IMR-90 (cell line): ENCODE data around the gene ABTB2. TPM values are rescaled to one million over a fixed set of nuclear protein-coding genes. Genes with fewer than 3 reads are reported as not detected.

Experiments used
- ATAC-seq: fragments of 200-7000 bp; cut with Tn5 transposase; 2 replicates; pipeline ENCODE4 v1.9.1; 2020; ENCODE audit warnings: low read depth, mild to moderate bottlenecking, moderate library complexity
- BruUV-seq: library from RNA; stranded (reverse); fragments of 400-500 nt; replicated peaks from 2 replicates; lab custom pipeline; 2021; lab: Mats Ljungman, UMichigan
- CTCF ChIA-PET: fragments of 300-600 bp; formaldehyde crosslinking; extraction: SDS; loops from one replicate; lab custom pipeline; 2021; ENCODE audit warnings: antibody characterized with exemption; lab: Yijun Ruan, JAX
- POLR2A ChIA-PET: fragments of 300-600 bp; sonication (Branson Sonifier 250); formaldehyde crosslinking; loops from one replicate; lab custom pipeline; 2022; ENCODE audit warnings: antibody characterized with exemption; ENCODE audit not compliant: unreplicated experiment; lab: Charles Lee
- DNase-seq: peaks from one replicate; pipeline ENCODE4 v3.0.0; 2013
- H2AFZ ChIP-seq: replicated peaks from 2 replicates; pipeline ENCODE3; 2013; ENCODE audit warnings: low read length, mild to moderate bottlenecking; ENCODE audit not compliant: poor library complexity
- H2AK5ac ChIP-seq: 2 replicates; pipeline ENCODE4 v1.6.1; 2013; ENCODE audit warnings: low read depth, low read length, inconsistent platforms
- H2AK9ac ChIP-seq: replicated peaks from 2 replicates; pipeline ENCODE3; 2013; ENCODE audit warnings: mild to moderate bottlenecking, low read depth, low read length, moderate library complexity; ENCODE audit not compliant: poor library complexity
- H2BK120ac ChIP-seq: 2 replicates; pipeline ENCODE4 v1.6.1; 2013; ENCODE audit warnings: low read depth, low read length, inconsistent platforms
- H2BK15ac ChIP-seq: 3 replicates; pipeline ENCODE4 v1.6.1; 2013; ENCODE audit warnings: low read depth, low read length, inconsistent platforms
- H2BK20ac ChIP-seq: 2 replicates; pipeline ENCODE4 v1.6.1; 2013; ENCODE audit warnings: low read depth, mild to moderate bottlenecking, inconsistent platforms, low read length, moderate library complexity
- H2BK5ac ChIP-seq: 2 replicates; pipeline ENCODE4 v1.6.1; 2013; ENCODE audit warnings: mild to moderate bottlenecking, low read depth, low read length, inconsistent platforms; ENCODE audit not compliant: poor library complexity, severe bottlenecking
- H3K14ac ChIP-seq: replicated peaks from 2 replicates; pipeline ENCODE4 v1.6.1; 2013; ENCODE audit warnings: low read depth, low read length, inconsistent platforms
- H3K18ac ChIP-seq: 2 replicates; pipeline ENCODE4 v1.6.1; 2013; ENCODE audit warnings: low read depth, low read length, control low read depth
- H3K23ac ChIP-seq: 2 replicates; pipeline ENCODE4 v1.6.1; 2013; ENCODE audit warnings: low read depth, low read length, inconsistent platforms
- H3K27ac ChIP-seq: 2 replicates; pipeline ENCODE4 v1.5.1; 2013; ENCODE audit warnings: mild to moderate bottlenecking, control low read depth, low read length; ENCODE audit not compliant: insufficient read depth
- H3K27me3 ChIP-seq: 2 replicates; pipeline ENCODE4 v1.6.1; 2013; ENCODE audit warnings: low read length; ENCODE audit not compliant: control insufficient read depth, insufficient read depth
- H3K36me3 ChIP-seq: 2 replicates; pipeline ENCODE4 v1.6.1; 2013; ENCODE audit warnings: low read length, mixed read lengths; ENCODE audit not compliant: control insufficient read depth, insufficient read depth
- H3K4ac ChIP-seq: 2 replicates; pipeline ENCODE4 v1.6.1; 2013; ENCODE audit warnings: low read depth, low read length, inconsistent platforms
- H3K4me1 ChIP-seq: 2 replicates; pipeline ENCODE4 v1.6.1; 2013; ENCODE audit warnings: low read length, mixed read lengths; ENCODE audit not compliant: control insufficient read depth, insufficient read depth
- H3K4me2 ChIP-seq: 2 replicates; pipeline ENCODE4 v1.6.1; 2013; ENCODE audit warnings: low read depth, mild to moderate bottlenecking, control low read depth, low read length, moderate library complexity
- H3K4me3 ChIP-seq: 2 replicates; pipeline ENCODE4 v1.5.1; 2013; ENCODE audit warnings: low read depth, mild to moderate bottlenecking, control low read depth, low read length, moderate library complexity; ENCODE audit not compliant: insufficient read depth
- H3K56ac ChIP-seq: 2 replicates; pipeline ENCODE4 v1.6.1; 2013; ENCODE audit warnings: low read length, inconsistent platforms; ENCODE audit not compliant: insufficient read depth; ENCODE audit errors: extremely low read depth
- H3K79me1 ChIP-seq, 2 experiments: 2 replicates each; pipeline ENCODE4 v1.6.1; 2013; ENCODE audit warnings: low read length in 2 of 2, inconsistent platforms in 1 of 2, low read depth in 1 of 2
- H3K9ac ChIP-seq: 2 replicates; pipeline ENCODE4 v1.6.1; 2013; ENCODE audit warnings: low read depth, low read length, control low read depth
- H3K9me1 ChIP-seq: 2 replicates; pipeline ENCODE4 v1.6.1; 2013; ENCODE audit warnings: low read length, inconsistent platforms; ENCODE audit not compliant: insufficient read depth
- H3K9me3 ChIP-seq: 2 replicates; pipeline ENCODE4 v1.6.1; 2013; ENCODE audit warnings: low read length; ENCODE audit not compliant: control insufficient read depth, insufficient read depth
- H4K20me1 ChIP-seq: 2 replicates; pipeline ENCODE4 v1.6.1; 2013; ENCODE audit warnings: low read length, inconsistent platforms; ENCODE audit not compliant: insufficient read depth
- H4K5ac ChIP-seq: 2 replicates; pipeline ENCODE4 v1.6.1; 2013; ENCODE audit warnings: mild to moderate bottlenecking, low read depth, low read length, control low read depth
- H4K8ac ChIP-seq, 2 experiments: 2 replicates each; pipeline ENCODE4 v1.6.1; 2013; ENCODE audit warnings: low read depth in 2 of 2, low read length in 2 of 2, control low read depth in 1 of 2, inconsistent platforms in 1 of 2
- H4K91ac ChIP-seq: 2 replicates; pipeline ENCODE4 v1.6.1; 2013; ENCODE audit warnings: low read depth, low read length, inconsistent platforms; ENCODE audit not compliant: insufficient read depth
- BHLHE40 ChIP-seq: fragments of 150-350 bp; IDR thresholded peaks from 2 replicates; pipeline ENCODE4 v1.6.1; 2016; ENCODE audit warnings: mild to moderate bottlenecking, low read depth, low read length
- CEBPB ChIP-seq: IDR thresholded peaks from 2 replicates; pipeline ENCODE4 v1.6.1; 2012; ENCODE audit warnings: low read depth, low read length, improper control_type of control experiment
- CHD1 ChIP-seq: IDR thresholded peaks from 2 replicates; pipeline ENCODE4 v1.6.1; 2012; ENCODE audit warnings: low read depth, low read length, improper control_type of control experiment
- FOS ChIP-seq: fragments of 150-350 bp; IDR thresholded peaks from 2 replicates; pipeline ENCODE4 v1.6.1; 2016; ENCODE audit warnings: low read depth, low read length
- MAFK ChIP-seq: IDR thresholded peaks from 2 replicates; pipeline ENCODE4 v1.6.1; 2012; ENCODE audit warnings: low read depth, low read length, improper control_type of control experiment
- MXI1 ChIP-seq: IDR thresholded peaks from 2 replicates; pipeline ENCODE4 v1.6.1; 2012; ENCODE audit warnings: low read depth, mild to moderate bottlenecking, low read length, moderate library complexity, borderline replicate concordance
- NFE2L2 ChIP-seq: fragments of 150-350 bp; IDR thresholded peaks from 2 replicates; pipeline ENCODE4 v1.6.1; 2016; ENCODE audit warnings: low read depth, mild to moderate bottlenecking, low read length
- POLR2A ChIP-seq: IDR thresholded peaks from 2 replicates; pipeline ENCODE4 v1.6.1; 2012; ENCODE audit warnings: mild to moderate bottlenecking, low read depth, low read length
- RAD21 ChIP-seq: IDR thresholded peaks from 2 replicates; pipeline ENCODE4 v1.6.1; 2012; ENCODE audit warnings: low read length, improper control_type of control experiment
- RCOR1 ChIP-seq: IDR thresholded peaks from 2 replicates; pipeline ENCODE4 v1.6.1; 2012; ENCODE audit warnings: mild to moderate bottlenecking, low read length, improper control_type of control experiment; ENCODE audit not compliant: insufficient replicate concordance
- RFX5 ChIP-seq: IDR thresholded peaks from 2 replicates; pipeline ENCODE4 v1.8.0; 2012; ENCODE audit warnings: low read depth, mild to moderate bottlenecking, low read length, moderate library complexity
- SMC3 ChIP-seq: fragments of 150-350 bp; IDR thresholded peaks from 2 replicates; pipeline ENCODE4 v1.6.1; 2016; ENCODE audit warnings: low read depth, mild to moderate bottlenecking, antibody characterized with exemption, low read length, moderate library complexity
- WGBS, 2 experiments: methylation state at CpG; one replicate each; pipeline versions ENCODE4 v1.1.5 to v1.1.7; 2013; ENCODE audit warnings: missing lambda C conversion rate in 2 of 2; ENCODE audit not compliant: insufficient read length in 1 of 2; ENCODE audit errors: extremely low coverage in 2 of 2; 5-methylcytosine and 5-hydroxymethylcytosine counted together
- dilution Hi-C: fragments of 300-500 bp; cut with HindIII; formaldehyde crosslinking; loops from one replicate; pipeline ENCODE4 v1.14.3; 2018; ENCODE audit warnings: low sequenced_read_pairs; ENCODE audit not compliant: unreplicated experiment
- in situ Hi-C: fragments of 300-500 bp; cut with MboI; formaldehyde crosslinking; loops from 3 replicates; pipeline ENCODE4 v1.14.3; 2019; ENCODE audit warnings: low sequenced_read_pairs, inconsistent platforms, mixed read lengths
- intact Hi-C: fragments of 100-400 bp; cut with micrococcal nuclease; formaldehyde crosslinking; loops from 2 replicates; pipeline ENCODE4 v1.10.0; 2022
- polyA plus RNA-seq, 3 experiments: library from polyadenylated mRNA; depleted of rRNA; stranded (reverse); fragments of >200 nt; gene quantifications; 2 replicates each; pipeline ENCODE4 v1.2.3, GENCODE V29; 2012; ENCODE audit warnings: low replicate concordance in 1 of 3
- total RNA-seq: library from RNA; depleted of rRNA; stranded (reverse); fragments of >200 nt; gene quantifications from 2 replicates; pipeline ENCODE4 v1.2.3, GENCODE V29; 2012
- TF ChIP-seq, protein P1 (sequence below): conservative IDR thresholded peaks from 2 replicates; pipeline ENCODE4 v1.5.1; 2012; ENCODE audit warnings: mild to moderate bottlenecking, low read depth, low read length, improper control_type of control experiment
- TF ChIP-seq, protein P2 (sequence below): fragments of 150-350 bp; IDR thresholded peaks from 2 replicates; pipeline ENCODE4 v1.6.1; 2017; ENCODE audit warnings: mild to moderate bottlenecking, antibody characterized with exemption, low read length, low read depth
- TF ChIP-seq, protein P3 (sequence below): fragments of 150-350 bp; IDR thresholded peaks from 2 replicates; pipeline ENCODE4 v1.6.1; 2016; ENCODE audit warnings: low read depth, mild to moderate bottlenecking, low read length, moderate library complexity, borderline replicate concordance

The ABTB2 gene
- total and polyA plus RNA-seq, 2 of the 4 experiments (the other 2 are of a cell fraction), result 0.18 to 2.0 TPM

DNA sequence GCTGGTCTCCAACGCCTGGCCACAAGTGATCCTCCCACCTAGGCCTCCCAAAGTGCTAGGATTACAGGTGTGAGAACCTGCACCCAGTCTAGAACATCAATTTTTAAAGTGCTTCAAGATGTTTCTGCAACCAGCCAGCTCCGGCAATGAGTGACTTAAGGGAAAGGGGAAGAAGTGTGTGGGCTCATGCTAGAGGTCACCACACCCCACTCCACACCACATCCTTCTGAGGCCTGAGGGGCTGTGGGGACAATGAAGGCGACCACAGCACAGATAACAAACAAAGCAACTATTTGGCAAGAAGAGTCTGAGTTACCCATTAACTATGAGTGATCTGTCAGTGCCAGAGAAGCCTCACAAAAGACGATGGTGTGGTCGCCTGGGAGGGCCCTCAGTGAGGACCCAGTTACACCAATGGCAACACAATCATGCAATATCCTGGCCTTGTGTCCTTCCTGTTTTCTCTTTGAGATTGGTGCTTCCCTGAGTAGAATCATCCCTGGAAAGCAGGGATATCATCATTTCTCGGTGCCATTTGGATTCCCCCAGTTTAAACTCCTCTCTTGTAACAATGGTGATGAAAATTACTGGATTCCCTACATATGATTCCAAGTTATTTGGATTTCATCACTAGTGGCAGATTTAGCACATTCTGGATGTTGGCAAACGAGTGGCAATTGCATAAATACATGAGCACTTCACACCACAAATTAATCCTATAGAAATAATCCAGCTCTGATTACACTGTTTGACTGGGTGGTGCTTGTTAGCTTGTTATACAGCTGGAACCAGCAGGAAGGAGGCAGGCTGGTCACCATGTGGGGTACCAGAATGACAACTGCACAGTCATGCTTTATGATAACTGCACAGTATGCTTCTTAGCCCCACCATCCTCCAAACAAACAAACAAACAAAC is 18.4 kb downstream of the ABTB2 start:
- Histone ChIP-seq H4K20me1 (no peaks in the 10 kb centered on the region), H3K56ac (no peak overlapping the region), H3K36me3 (no peaks in the 10 kb centered on the region), H4K8ac (no peak overlapping the region), H3K4me3 (no peak overlapping the region), H3K14ac (no peak overlapping the region), H2AK9ac (no peak overlapping the region), H3K18ac (no peak overlapping the region), H3K4ac (no peak overlapping the region), H3K9ac (no peak overlapping the region), H2BK20ac (no peak overlapping the region), H4K91ac (no peak overlapping the region), H4K5ac (no peak overlapping the region), H3K4me1 (peaks cover 6% of the 10 kb centered on the region; the same call in 1 of the 2 replicates), H3K23ac (no peak overlapping the region), H2BK5ac (no peak overlapping the region), H3K27ac (no peak overlapping the region), H3K9me3 (no peaks in the 10 kb centered on the region), H3K4me2 (no peak overlapping the region), H2AFZ (no peak overlapping the region), H2BK120ac (no peak overlapping the region), H2BK15ac (no peak overlapping the region), H3K9me1 (peaks cover 15% of the 10 kb centered on the region), H3K79me1 (no peaks in the 10 kb centered on the region), H3K27me3 (peaks cover 15% of the 10 kb centered on the region), H2AK5ac (no peak overlapping the region)
- ChIA-PET POLR2A (no interaction called here), CTCF (no interaction called here)
- intact Hi-C loops, result no loop called here
- BruUV-seq, result no TSS peak
- 100% methylated on average over 1 of the region's 7 CpGs; no CpG with 5 or more reads in 1 of the 2 experiments for WGBS, 2 experiments
- dilution Hi-C loops, result loop anchor here (25.0 kb wide), 1 partner anchor 152 kb away; no protein-coding TSS in a partner anchor
- DNase-seq, result no peak
- in situ Hi-C loops, result no loop called here
- ATAC-seq, result no peak
- TF ChIP-seq RFX5 (no peak), MAFK (no peak), SMC3 (no peak), POLR2A (no peak), NFE2L2 (no peak), RCOR1 (no peak), CHD1 (no peak), FOS (no peak), CEBPB (no peak), MXI1 (no peak), RAD21 (no peak), BHLHE40 (no peak)
- TF ChIP-seq, protein P1, sequence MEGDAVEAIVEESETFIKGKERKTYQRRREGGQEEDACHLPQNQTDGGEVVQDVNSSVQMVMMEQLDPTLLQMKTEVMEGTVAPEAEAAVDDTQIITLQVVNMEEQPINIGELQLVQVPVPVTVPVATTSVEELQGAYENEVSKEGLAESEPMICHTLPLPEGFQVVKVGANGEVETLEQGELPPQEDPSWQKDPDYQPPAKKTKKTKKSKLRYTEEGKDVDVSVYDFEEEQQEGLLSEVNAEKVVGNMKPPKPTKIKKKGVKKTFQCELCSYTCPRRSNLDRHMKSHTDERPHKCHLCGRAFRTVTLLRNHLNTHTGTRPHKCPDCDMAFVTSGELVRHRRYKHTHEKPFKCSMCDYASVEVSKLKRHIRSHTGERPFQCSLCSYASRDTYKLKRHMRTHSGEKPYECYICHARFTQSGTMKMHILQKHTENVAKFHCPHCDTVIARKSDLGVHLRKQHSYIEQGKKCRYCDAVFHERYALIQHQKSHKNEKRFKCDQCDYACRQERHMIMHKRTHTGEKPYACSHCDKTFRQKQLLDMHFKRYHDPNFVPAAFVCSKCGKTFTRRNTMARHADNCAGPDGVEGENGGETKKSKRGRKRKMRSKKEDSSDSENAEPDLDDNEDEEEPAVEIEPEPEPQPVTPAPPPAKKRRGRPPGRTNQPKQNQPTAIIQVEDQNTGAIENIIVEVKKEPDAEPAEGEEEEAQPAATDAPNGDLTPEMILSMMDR, result no peak
- TF ChIP-seq, protein P2, sequence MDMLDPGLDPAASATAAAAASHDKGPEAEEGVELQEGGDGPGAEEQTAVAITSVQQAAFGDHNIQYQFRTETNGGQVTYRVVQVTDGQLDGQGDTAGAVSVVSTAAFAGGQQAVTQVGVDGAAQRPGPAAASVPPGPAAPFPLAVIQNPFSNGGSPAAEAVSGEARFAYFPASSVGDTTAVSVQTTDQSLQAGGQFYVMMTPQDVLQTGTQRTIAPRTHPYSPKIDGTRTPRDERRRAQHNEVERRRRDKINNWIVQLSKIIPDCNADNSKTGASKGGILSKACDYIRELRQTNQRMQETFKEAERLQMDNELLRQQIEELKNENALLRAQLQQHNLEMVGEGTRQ, result no peak
- TF ChIP-seq, protein P3, sequence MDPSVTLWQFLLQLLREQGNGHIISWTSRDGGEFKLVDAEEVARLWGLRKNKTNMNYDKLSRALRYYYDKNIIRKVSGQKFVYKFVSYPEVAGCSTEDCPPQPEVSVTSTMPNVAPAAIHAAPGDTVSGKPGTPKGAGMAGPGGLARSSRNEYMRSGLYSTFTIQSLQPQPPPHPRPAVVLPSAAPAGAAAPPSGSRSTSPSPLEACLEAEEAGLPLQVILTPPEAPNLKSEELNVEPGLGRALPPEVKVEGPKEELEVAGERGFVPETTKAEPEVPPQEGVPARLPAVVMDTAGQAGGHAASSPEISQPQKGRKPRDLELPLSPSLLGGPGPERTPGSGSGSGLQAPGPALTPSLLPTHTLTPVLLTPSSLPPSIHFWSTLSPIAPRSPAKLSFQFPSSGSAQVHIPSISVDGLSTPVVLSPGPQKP, result no peak
